ENCODE measurements around the gene DNASE2B.

The DNASE2B gene

GRCh38 chr1:84450910-84451309, 52.6 kb downstream of the DNASE2B start:
- Histone ChIP-seq H3K27ac (ENCODE audit: low read depth in 2 of 2, low read length in 2 of 2) (no peak overlapping the region), H3K9ac (ENCODE audit: low read depth in 1 of 2, low read length in 2 of 2) (no peak overlapping the region), H3K9me3 (ENCODE audit: control insufficient read depth in 2 of 2, low read length in 2 of 2) (no peaks in the 10 kb centered on the region)

GRCh38 chr1:84452436-84452835, 54.2 kb downstream of the DNASE2B start:
- no peaks in the 10 kb centered on the region for H3K9me3 ChIP-seq (ENCODE audit: control insufficient read depth in 2 of 2, low read length in 2 of 2)
- no peak overlapping the region for H3K4me3 ChIP-seq (ENCODE audit: low read length in 2 of 2)
- no peaks in the 10 kb centered on the region for H3K36me3 ChIP-seq (ENCODE audit: control insufficient read depth in 2 of 2, insufficient read depth in 2 of 2, low read length in 2 of 2)
- no peak overlapping the region for H3K9ac ChIP-seq (ENCODE audit: low read depth in 1 of 2, low read length in 2 of 2)
- H3K4me1 ChIP-seq (ENCODE audit: control insufficient read depth in 2 of 2, insufficient read depth in 2 of 2, low read length in 2 of 2), result no peaks in the 10 kb centered on the region
- H3K27ac ChIP-seq (ENCODE audit: low read depth in 2 of 2, low read length in 2 of 2), result no peak overlapping the region
- H3K27me3 ChIP-seq (ENCODE audit: control insufficient read depth in 2 of 2, insufficient read depth in 2 of 2, low read length in 2 of 2), result no peaks in the 10 kb centered on the region

More at GRCh38 chr1:84450910-84451309, 52.6 kb downstream of the DNASE2B start:
- Histone ChIP-seq H3K4me3 (ENCODE audit: low read length in 2 of 2) (no peak overlapping the region), H3K36me3 (ENCODE audit: control insufficient read depth in 2 of 2, insufficient read depth in 2 of 2, low read length in 2 of 2) (no peaks in the 10 kb centered on the region), H3K4me1 (ENCODE audit: control insufficient read depth in 2 of 2, insufficient read depth in 2 of 2, low read length in 2 of 2) (no peaks in the 10 kb centered on the region), H3K27me3 (ENCODE audit: control insufficient read depth in 2 of 2, insufficient read depth in 2 of 2, low read length in 2 of 2) (no peaks in the 10 kb centered on the region)

- Histone ChIP-seq H3K27me3 (ENCODE audit: control insufficient read depth in 2 of 2, insufficient read depth in 2 of 2, low read length in 2 of 2) (no peaks in the 10 kb centered on the region), H3K9me3 (ENCODE audit: control insufficient read depth in 2 of 2, low read length in 2 of 2) (no peaks in the 10 kb centered on the region), H3K9ac (ENCODE audit: low read depth in 1 of 2, low read length in 2 of 2) (no peak overlapping the region), H3K27ac (ENCODE audit: low read depth in 2 of 2, low read length in 2 of 2) (no peak overlapping the region), H3K36me3 (ENCODE audit: control insufficient read depth in 2 of 2, insufficient read depth in 2 of 2, low read length in 2 of 2) (no peaks in the 10 kb centered on the region), H3K4me1 (ENCODE audit: control insufficient read depth in 2 of 2, insufficient read depth in 2 of 2, low read length in 2 of 2) (no peaks in the 10 kb centered on the region), H3K4me3 (ENCODE audit: low read length in 2 of 2) (no peak overlapping the region)
Measured at GRCh38 chr1:84462118-84462517, 63.8 kb downstream of the DNASE2B start.
